HG02981 (cell line): ENCODE results near the gene LIG1.

Experiments
- ATAC-seq: cut with Tn5 transposase; IDR thresholded peaks from one replicate; pipeline ENCODE4 v1.9.1; 2021; ENCODE audit warnings: mild to moderate bottlenecking, moderate library complexity; ENCODE audit not compliant: unreplicated experiment

Gene LIG1

DNA sequence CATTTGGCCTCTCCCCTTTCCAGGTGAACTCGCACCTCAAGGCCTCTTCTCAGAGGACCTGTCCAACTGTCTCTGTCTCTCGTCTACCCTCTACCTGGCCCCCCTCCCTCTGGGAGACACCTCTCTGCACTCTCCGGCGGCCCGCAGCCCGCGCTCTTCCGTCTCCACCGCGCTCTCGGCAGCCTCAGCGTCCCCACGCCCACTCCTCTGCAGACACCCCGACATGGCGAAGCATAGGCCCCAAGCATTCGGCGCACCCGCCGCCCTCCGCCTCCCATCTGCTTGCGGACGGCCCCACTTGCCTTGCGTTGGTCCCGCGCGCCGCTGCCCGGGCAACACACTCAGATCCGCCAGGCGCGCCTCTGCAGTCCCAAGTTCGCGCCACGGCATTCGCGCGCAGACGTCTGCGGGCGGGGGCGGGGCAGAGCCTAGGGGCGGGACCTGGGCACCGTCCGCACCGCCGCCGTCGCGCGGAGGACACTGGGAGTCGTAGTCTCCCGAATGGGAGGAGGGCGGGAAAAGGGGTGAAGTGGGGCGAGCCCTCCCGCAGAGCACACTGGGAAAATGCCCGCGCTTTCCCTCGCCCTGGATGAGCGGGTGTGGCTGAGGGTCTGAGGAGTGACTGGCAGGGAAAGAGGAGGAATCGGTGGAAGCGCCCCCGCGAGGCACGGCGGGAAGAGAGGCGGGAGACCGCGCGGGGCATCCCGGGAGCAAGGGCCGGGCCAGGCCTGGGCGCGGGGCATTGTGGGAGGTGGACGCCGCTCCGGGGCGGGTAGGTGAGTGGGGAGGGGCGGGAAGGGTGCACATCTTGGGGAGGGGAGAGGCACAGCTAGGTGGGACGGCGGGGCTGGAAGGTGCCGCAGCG is at the start of gene LIG1, which contains the start of gene ZSWIM9:
Gene LIG1 (minus strand): TSS at position 406 of the 865 bp plus-strand sequence. CDS start 4,778 bp downstream, outside the sequence.
Gene ZSWIM9 (plus strand): TSS at position 742 of the 865 bp plus-strand sequence. CDS start 1,123 bp downstream, outside the sequence.
- peak; percentile 81 for ATAC-seq

DNA sequence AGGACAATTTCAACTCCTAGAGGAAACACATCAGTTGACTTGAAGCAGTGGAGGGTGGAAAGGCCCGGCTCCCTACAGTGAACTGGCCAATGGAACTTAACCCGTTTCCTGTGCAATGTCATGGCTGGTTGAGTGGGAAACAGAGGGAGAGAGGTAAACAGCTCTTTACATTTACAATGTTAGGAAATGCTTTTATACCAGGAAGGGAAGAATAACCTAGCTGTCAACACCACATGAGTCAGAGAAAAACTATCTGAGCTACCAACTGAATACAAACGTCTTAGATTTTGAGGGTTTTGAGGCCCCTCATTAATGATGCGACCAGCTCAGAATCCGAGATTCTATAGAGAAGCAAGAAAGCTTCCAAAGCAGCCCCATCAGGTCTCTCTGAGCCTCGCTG is 48.9 kb upstream of the LIG1 start:
- ATAC-seq: no peak

DNA sequence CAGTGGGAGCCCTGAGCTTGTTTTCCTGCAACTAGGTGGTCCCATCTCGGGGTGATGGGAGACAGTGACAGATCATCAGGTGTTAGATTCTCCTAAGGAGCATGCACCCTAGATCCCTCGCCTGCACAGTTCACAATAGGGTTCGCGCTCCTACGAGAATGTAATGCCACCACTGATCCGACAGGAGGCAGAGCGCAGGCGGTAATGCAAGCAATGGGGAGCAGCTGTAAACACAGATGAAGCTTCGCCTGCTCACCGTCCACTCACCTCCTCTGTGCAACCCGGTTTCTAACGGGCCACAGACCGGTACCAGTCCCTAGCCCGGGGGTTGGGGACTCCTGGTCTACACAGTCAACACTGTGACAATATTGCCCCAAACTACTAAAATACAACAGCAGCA is 46.8 kb upstream of the LIG1 start:
- no peak for ATAC-seq

DNA sequence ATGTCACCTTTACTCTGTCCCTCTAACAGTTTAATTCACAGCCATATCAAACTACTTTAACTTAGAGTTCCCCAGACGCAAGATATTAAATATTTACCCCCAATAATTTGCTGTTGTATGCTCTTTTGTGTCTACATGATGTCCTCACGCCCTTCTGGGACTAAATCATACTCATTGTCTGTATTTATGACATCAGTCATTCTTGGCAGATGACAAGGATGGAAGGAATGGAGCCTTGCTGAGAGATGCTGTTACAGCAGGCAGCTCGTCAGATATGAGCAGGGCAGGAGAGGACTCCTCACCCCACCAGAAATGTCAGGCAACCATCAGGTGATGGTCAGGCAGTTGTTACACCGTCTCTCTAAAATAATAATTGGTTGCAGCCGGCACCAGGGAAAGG is 43.8 kb upstream of the LIG1 start:
- ATAC-seq: no peak

DNA sequence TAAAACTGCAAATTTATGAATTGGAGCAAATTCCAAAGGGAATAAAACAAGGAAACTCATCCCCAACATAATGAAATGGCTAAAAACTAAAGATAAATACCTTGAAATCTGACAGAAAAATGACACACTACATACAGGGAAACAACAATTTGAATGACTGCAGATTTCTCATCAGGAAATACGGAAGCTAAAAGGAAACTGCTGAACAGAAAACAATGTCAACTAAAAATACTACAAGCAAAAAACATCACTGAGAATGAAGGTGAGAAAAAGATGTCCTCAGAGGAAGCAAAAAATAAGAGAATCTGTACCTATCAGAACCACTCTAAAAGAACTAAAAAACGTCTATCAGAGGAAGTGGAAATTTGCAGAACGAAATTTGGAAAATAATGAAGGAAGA is 39.9 kb upstream of the LIG1 start:
- no peak for ATAC-seq

DNA sequence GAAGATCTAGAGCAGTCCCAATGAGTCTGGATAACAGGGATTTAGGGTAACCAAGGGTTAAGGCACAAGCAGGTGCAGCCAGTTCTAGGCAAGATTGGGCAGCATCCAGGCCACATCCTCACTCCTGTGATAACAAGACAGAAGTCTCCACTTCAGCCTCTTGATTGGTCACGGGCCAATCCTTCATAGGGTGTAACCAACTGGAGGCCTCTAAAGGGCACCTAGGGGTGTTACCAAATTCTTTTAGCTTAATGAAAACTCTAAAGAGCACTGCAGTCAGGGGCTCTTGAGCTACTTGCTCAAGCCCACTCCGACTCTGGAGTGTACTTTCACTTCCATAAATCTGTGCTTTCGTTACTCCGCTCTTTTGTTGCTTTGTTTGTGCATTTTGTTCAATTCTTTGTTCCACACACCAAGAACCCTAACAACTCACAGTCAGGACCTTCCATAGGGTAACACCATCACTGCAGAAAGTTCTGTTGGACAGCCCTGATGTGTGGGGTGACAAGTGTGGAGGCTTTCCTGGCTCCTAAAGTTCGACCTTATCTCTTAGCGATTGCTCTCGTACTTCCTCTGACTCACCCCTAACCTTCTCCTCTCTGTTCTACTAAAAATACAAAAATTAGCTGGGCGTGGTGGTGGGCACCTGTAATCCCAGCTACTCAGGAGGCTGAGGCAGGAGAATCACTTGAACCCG is 36.4 kb upstream of the LIG1 start:
- ATAC-seq: no peak

DNA sequence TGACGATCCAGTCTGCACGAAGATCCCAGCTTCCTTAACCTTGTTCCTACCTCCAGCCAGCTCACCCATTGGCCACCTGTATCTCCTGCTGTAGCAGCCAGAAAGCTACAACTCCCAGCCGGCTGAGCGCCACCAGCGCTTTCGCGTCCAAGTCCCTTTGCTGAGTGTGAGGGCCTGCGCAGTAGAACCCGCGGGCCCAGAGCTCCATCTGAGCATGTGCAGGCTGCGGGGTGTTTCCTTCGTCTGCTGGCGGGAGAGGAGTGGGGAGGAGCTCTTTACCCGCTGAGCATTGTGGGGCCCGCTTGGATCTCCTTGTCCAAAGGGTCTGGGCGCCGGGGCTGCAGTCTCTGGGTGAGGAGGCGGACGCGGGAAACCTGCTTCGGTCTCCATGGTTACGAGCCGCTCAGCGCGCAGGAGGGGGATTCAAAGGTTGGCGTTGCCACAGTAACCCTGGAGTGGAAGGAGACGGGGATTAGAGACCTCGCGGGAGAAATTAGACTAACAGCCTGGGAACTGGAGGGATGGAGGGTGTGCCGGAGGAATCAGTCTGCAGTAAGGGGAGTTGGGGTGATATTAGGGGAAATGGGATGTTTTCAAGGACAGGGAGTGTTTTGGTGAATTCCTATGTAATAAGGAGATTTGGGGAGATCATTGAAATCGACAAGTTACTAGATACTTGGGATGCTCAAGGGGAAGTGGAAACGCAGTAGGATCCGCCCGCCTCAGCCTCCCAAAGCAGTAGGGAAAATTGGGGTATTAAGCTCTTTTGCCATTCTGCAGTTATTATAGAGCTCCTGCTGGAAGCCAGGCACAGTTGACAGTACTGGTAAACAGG is 33.9 kb upstream of the LIG1 start:
- peak; percentile 92 for ATAC-seq

DNA sequence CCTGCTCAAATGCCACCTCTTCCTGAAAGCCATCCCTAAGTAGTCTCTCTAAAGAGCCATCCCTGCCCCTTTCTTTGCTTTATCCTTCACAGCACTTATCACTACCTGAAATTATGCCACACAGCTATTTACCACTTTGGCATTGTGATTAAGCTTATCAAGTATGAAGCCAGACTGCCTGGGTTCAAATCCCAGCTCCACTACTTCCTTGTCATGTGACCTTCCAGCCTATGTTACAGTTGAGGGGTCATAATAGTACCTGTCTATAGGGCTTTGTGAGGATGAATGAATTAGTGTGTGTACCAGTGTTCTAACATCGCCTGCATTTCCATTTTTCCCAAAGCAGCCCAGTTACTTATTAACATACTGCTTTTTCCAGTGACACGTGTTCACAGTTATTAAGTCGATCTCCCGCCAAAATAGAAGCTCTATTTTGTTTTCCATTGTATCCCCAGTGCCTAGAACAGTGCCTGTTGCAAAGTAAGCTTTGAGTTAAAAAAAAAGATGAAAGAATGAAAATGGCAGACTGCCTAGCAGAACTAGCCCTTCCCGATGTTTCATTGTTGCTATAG is 33.2 kb upstream of the LIG1 start:
- no peak for ATAC-seq

DNA sequence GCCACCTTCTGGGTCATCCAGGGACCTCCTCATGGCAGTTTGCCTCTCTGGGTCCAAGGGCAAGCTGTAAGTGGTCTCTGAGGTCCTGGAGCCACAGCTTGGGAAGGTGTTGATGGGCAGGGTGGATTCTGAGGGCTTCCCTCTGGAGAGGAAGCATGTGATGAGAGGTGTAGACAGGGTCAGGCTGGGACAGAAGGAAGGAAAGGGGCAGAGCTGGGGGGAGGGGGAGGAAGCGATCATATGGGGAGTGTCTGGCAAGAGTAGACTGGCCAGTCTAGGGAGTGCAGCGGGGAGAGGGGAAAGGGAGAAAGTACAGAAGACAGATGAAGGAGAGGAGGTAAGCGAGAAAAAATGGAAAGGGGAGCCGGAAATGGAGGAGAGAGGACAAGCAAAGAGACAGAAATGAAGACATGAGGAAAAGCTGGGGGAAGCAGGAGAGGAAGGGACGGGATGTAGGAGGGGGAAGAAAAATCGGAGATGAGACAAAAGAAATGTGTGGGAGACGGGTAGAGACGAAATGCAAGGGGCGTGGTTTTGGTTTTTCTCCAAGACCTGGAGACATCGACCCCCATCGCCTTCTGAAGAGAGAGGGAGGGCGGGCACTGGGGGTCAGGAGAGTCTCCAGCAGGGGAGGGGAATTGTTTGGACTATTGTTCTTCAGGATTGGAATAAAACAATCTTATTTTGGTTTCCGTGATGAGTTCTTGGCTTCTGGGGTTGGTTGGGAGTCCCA is 27.0 kb upstream of the LIG1 start:
- ATAC-seq: no peak

DNA sequence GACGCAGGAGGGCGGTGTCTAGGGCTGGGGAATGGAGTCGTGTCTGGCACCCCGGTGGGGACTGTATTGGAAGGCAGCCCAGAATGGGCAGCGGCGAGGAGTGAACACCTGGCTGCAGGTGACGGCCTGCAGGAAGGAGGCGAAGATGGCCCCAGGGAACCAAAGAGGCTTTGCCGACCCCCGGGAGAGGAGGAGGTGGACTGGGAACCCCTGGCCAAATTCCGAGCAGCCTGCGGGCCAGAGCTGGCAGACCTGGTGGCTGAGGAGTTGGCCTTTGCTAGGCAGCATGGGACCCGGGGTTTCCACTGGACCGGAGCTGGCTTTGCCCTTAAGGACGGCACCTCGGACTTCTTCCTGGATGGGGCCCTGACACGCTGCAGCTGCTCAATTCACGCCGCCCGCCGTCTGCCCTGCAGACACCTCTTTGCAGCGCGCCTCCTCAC is 26.2 kb upstream of the LIG1 start:
- no peak for ATAC-seq

DNA sequence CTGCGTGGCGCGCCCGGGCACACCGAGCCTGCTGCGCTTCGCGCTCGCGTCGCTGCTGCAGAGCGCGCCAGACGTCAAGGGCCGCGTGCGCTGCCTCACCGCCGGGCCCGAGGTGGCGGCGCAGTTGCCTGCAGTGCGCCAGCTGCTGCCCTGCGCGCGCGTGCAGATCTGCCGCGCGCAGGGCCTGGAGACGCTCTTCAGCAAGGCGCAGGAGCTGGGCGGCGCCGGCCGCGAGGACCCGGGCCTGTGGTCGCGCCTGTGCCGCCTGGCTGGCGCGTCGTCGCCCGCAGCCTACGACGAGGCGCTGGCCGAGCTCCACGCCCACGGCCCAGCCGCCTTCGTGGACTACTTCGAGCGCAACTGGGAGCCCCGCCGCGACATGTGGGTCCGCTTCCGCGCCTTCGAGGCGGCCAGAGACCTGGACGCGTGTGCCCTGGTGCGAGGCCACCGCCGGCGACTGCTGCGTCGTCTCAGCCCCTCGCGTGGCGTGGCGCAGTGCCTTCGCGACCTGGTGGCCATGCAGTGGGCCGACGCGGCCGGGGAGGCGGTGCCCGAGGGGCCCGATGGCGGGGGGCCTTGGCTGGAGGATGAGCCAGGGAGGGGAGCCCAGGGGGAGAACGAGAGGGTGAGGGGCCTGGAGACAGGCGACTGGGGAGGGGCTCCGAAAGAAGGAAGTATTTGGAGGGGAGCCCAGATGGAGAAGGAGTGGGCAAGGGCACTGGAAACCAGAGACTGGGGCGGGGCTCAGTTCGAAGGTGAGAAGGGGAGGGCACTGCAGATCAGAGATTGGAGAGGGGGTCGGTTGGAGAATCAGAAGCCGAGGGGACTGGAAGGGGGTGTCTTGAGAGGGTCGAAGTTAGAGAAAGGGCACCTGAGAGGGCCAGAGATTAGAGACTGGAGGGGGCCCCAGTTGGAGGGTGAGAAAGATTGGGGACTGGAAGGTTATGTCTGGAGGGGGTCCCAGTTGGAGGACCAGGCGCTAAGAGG is 25.0 kb upstream of the LIG1 start:
- ATAC-seq: no peak

DNA sequence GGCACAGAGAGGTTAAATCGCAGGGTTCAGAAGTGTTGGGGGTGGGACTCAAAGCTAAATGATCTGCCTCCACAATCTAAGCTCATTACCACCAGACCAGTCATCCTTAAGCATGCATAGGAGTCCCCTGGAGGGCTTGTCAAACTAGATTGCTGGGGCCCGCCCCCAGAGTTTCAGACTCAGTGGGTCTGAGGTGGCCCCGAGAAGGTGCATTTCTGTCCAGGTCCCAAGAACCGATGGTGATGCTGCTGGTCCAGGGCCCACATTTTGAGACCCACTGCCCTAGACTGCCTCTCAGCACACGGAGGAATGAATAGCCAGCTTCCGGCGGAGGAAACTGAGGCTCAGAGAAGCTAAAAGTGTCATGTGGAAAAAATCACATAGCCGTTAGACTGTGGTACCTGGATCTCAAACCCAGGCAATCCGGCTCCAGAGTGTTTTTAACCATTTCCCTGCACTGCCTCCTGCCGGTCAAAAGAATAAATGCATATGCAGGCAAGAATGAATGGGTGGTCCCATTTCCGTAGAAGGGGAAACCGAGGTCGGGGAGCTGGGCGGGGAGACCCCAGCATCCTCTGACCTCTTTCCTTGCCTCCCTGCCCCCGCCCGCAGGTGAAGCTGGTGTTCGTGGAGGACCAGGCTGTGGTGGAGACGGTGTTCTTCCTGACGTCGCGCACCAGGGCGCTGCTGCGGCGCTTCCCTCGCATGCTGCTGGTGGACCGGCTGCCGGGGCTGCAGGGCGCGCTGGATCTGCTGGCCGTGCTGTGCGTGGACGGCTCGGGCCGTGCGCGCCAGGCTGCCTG is 24.1 kb upstream of the LIG1 start:
- ATAC-seq: no peak

DNA sequence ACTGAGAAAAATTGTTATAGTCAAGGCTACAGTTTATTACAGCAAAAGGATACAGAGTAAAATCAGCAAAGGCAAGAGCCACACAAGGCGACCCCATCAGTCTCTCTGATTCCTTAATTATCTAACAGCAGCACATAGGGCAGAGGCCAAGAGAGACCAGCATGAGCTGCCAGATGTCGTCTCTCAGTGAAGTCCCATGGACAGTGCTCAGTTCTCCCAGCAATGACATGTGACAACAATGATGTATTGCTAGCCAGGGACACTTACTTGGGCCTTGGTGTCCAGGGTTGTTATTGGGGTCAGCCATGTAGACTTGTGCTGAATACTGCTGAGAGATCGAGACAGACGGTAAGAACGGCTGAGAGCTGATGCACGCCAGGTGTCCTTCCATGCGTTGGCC is 22.6 kb upstream of the LIG1 start:
- no peak for ATAC-seq

DNA sequence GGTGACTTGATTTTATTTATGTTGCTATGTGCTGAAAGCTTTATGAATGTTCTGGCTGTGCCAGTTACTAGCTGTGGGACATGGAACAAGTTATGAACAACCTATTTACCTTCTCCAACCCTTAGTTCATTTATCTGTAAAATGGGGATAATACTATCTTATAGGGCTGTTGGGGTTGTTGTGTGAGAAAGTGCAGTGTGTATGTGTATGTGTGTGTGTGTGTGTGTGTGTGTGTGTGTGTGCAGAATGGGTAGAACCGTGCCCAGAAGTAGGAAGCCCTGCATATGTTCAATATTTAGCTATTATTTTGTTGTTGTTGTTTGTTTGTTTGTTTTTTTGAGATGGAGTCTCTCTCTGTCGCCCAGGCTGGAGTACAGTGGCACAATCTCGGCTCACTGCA is 20.7 kb upstream of the LIG1 start:
- ATAC-seq: no peak

DNA sequence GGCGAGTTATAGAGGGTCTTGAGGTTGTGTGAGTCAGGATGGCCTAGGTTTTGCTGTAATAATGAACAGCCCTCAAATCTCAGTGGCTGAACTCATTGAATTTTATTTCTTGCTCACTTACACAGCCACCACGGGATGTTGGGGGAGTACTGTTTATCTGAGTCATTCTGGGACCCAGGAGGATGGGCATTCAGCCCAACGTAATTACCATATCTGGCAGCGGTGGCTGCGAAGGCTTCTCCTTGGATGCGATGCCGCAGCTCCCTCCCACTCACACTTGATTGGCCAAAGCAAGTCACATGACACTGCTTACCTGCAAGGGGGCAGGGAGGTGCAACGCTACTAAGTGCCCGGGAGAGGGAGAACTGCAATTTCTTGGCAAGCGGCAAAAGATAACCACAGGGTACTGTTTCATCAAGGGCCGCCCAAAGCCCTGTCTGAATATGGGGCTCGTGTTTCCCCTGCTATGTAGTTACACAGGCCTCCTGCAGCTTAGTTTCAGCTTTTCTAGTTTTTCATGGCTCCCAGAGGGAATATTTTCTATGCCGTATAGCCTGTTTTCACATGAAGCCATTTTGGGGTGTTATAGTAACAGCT is 20.2 kb upstream of the LIG1 start:
- no peak for ATAC-seq

DNA sequence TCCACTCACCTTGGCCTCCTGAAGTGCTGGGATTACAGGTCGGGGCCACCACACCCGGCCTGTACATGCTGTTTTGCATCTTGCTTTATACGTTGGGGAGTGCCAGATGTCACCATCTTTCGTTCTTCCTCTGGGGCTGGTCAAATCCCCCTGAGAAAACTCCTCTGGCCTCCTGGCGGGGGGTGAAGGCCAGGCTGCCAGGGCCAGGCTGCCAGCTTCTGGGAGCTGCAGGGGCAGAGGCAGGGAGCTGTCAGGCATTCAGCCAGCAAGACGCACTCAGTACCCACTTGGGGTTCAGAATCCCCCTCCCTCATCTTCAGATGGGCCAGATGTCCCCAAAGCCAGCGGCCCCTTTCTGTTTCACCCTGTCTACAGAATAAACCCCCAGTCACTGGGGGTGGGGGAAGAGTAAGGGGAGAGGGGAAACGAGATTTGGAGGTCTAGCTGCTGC is 16.4 kb upstream of the LIG1 start:
- ATAC-seq: no peak

DNA sequence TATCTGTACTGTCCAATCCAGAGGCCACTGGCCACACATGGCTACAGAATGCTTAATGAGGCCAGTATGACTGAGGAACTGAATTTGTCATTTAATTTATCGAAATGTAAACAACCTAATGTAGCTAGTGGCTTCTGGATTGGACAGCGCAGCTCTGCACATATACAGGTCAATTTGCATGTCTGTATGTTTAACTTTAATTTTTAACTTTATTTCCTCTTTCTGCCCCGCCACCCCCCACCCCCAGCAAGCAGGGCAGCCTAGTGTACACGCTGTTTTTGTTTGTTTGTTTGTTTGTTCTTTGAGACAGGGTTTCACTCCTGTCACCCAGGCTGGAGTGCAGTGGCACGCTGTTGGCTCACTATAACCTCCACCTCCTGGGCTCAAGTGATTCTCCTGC is 15.9 kb upstream of the LIG1 start:
- no peak for ATAC-seq

DNA sequence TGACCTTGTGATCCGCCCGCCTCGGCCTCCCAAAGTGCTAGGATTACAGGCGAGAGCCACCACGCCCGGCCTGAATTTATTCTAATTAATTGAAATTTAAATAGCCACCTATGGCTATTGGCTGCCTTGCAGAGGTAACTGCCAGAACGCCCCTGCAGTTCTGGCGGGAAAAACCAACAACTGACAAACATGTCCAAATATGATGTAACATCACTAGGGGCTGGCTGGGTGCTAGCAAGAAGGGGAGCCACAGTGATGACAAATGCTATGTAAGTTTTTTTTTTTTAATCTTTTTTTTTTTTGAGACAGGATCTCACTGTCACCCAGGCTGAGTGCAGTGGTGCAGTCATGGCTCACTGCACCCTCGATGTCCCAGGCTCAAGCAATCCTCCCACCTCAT is 13.2 kb upstream of the LIG1 start:
- no peak for ATAC-seq
